H1 (cell line): ENCODE measurements around the gene EPSTI1. TPM values are rescaled to one million over a fixed set of nuclear protein-coding genes. Genes with fewer than 3 reads are reported as not detected.

Source experiments
- BCL11A ChIP-seq, 2 experiments: IDR thresholded peaks; one replicate each; pipeline ENCODE4 v1.6.1; 2011; ENCODE audit warnings: low read depth in 2 of 2, low read length in 2 of 2, mild to moderate bottlenecking in 2 of 2
- TAF1 ChIP-seq: IDR thresholded peaks from 2 replicates; pipeline ENCODE4 v1.6.1; 2011; ENCODE audit warnings: mild to moderate bottlenecking, low read depth, low read length
- polyA plus RNA-seq, 7 experiments: library from polyadenylated mRNA; depleted of rRNA in 3 of 7; stranded (reverse) in 5 of 7; unstranded in 2 of 7; fragments of >200 nt in 5 of 7; fragments of 200-250 nt in 2 of 7; gene quantifications; 1 replicate in 5 of 7; 2 replicates in 1 of 7; 4 replicates in 1 of 7; pipeline versions ENCODE4 v1.2.1 to v1.2.3, GENCODE V29; 2011 to 2013; ENCODE audit warnings: missing spikeins in 2 of 7, mixed read lengths in 2 of 7
- total RNA-seq: library from RNA; stranded (reverse); fragmentation: NEBNext Ultra II Directional; extraction: Animal tissue kit (Norgen Biotek cat#: 25700); gene quantifications from 2 replicates; pipeline ENCODE4 v1.2.1, GENCODE V29; 2021
- TF ChIP-seq, protein P1 (sequence below): fragments of 300-600 bp; sonication (generic); IDR thresholded peaks from 2 replicates; pipeline ENCODE4 v1.7.1; 2012; ENCODE audit warnings: low read length, moderate library complexity, mild to moderate bottlenecking, inconsistent platforms; ENCODE audit not compliant: insufficient replicate concordance
- TF ChIP-seq, protein P2 (sequence below): IDR thresholded peaks from 2 replicates; pipeline ENCODE4 v1.6.1; 2011; ENCODE audit warnings: low read depth, mild to moderate bottlenecking, low read length; ENCODE audit not compliant: insufficient read depth

Gene EPSTI1
- total and polyA plus RNA-seq, 2 of the 8 experiments (the other 6 are each of a cell fraction or from before 2014, with no cell fraction given), result 0.23 to 0.37 TPM

DNA sequence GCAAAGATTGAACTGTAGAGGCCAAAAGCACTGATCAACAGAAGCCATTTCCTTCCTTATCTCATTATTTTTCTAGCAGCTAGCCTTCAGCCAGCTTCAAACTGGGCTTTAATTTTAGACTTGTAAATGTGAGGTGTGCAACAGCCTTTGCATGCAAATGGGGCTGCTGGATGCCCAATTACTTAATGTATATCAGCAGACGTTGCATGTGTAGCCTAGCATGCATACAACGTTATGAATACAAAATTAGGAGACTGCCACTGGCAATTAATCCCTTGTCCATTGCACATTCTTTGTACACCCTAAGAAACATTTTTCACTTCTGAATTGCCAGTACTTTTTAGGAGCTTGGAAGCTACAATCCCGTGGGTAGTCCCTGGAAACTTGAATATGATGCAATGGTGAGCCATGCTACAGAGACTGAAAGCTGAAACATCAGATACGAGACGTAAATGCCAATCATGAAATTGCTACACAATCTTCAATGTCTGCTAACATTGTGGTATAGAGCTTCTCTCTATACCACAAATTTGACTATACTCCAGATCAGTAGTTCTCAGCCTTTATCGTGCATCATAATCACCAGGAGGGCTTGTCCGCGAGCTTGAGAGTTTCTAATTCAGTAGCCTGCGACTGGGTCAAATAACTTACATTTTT, 20.2 kb downstream of the EPSTI1 start (continued):
- TF ChIP-seq, protein P1, sequence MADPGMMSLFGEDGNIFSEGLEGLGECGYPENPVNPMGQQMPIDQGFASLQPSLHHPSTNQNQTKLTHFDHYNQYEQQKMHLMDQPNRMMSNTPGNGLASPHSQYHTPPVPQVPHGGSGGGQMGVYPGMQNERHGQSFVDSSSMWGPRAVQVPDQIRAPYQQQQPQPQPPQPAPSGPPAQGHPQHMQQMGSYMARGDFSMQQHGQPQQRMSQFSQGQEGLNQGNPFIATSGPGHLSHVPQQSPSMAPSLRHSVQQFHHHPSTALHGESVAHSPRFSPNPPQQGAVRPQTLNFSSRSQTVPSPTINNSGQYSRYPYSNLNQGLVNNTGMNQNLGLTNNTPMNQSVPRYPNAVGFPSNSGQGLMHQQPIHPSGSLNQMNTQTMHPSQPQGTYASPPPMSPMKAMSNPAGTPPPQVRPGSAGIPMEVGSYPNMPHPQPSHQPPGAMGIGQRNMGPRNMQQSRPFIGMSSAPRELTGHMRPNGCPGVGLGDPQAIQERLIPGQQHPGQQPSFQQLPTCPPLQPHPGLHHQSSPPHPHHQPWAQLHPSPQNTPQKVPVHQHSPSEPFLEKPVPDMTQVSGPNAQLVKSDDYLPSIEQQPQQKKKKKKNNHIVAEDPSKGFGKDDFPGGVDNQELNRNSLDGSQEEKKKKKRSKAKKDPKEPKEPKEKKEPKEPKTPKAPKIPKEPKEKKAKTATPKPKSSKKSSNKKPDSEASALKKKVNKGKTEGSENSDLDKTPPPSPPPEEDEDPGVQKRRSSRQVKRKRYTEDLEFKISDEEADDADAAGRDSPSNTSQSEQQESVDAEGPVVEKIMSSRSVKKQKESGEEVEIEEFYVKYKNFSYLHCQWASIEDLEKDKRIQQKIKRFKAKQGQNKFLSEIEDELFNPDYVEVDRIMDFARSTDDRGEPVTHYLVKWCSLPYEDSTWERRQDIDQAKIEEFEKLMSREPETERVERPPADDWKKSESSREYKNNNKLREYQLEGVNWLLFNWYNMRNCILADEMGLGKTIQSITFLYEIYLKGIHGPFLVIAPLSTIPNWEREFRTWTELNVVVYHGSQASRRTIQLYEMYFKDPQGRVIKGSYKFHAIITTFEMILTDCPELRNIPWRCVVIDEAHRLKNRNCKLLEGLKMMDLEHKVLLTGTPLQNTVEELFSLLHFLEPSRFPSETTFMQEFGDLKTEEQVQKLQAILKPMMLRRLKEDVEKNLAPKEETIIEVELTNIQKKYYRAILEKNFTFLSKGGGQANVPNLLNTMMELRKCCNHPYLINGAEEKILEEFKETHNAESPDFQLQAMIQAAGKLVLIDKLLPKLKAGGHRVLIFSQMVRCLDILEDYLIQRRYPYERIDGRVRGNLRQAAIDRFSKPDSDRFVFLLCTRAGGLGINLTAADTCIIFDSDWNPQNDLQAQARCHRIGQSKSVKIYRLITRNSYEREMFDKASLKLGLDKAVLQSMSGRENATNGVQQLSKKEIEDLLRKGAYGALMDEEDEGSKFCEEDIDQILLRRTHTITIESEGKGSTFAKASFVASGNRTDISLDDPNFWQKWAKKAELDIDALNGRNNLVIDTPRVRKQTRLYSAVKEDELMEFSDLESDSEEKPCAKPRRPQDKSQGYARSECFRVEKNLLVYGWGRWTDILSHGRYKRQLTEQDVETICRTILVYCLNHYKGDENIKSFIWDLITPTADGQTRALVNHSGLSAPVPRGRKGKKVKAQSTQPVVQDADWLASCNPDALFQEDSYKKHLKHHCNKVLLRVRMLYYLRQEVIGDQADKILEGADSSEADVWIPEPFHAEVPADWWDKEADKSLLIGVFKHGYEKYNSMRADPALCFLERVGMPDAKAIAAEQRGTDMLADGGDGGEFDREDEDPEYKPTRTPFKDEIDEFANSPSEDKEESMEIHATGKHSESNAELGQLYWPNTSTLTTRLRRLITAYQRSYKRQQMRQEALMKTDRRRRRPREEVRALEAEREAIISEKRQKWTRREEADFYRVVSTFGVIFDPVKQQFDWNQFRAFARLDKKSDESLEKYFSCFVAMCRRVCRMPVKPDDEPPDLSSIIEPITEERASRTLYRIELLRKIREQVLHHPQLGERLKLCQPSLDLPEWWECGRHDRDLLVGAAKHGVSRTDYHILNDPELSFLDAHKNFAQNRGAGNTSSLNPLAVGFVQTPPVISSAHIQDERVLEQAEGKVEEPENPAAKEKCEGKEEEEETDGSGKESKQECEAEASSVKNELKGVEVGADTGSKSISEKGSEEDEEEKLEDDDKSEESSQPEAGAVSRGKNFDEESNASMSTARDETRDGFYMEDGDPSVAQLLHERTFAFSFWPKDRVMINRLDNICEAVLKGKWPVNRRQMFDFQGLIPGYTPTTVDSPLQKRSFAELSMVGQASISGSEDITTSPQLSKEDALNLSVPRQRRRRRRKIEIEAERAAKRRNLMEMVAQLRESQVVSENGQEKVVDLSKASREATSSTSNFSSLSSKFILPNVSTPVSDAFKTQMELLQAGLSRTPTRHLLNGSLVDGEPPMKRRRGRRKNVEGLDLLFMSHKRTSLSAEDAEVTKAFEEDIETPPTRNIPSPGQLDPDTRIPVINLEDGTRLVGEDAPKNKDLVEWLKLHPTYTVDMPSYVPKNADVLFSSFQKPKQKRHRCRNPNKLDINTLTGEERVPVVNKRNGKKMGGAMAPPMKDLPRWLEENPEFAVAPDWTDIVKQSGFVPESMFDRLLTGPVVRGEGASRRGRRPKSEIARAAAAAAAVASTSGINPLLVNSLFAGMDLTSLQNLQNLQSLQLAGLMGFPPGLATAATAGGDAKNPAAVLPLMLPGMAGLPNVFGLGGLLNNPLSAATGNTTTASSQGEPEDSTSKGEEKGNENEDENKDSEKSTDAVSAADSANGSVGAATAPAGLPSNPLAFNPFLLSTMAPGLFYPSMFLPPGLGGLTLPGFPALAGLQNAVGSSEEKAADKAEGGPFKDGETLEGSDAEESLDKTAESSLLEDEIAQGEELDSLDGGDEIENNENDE, result no peak
- TF ChIP-seq TAF1 (no peak), BCL11A (IDR thresholded peaks at IDR 0.05; ENCODE audit: low read depth in 2 of 2, low read length in 2 of 2) (no peak)
- TF ChIP-seq, protein P2, sequence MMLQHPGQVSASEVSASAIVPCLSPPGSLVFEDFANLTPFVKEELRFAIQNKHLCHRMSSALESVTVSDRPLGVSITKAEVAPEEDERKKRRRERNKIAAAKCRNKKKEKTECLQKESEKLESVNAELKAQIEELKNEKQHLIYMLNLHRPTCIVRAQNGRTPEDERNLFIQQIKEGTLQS, result no peak
